Measurements from ENCODE around the gene NTM.
"Not testable (repeated sequence)": the region's sequence is repeated elsewhere in the genome, so short reads cannot be mapped to it uniquely, and the experiment has no call there.

NTM gene

DNA sequence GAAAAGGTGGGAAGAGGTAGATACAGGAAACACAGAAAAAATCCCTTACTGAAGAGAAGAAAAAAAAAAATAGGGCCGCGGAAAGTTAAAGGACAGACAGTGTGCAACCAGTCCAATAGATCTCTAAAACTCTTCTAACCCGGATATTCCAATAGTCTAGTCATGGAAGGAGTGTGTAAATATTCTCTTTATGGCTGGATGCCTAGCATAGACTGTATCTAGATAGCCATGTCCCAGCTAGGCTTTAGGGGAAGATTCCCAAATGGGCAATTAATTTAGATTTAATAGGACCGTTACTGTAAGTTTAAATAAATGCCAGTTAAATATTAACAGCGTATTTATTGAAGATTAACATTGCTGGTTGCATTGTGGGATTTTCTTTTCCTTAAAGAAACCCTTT, 532.7 kb downstream of the NTM start:
- no peak for DNase-seq

DNA sequence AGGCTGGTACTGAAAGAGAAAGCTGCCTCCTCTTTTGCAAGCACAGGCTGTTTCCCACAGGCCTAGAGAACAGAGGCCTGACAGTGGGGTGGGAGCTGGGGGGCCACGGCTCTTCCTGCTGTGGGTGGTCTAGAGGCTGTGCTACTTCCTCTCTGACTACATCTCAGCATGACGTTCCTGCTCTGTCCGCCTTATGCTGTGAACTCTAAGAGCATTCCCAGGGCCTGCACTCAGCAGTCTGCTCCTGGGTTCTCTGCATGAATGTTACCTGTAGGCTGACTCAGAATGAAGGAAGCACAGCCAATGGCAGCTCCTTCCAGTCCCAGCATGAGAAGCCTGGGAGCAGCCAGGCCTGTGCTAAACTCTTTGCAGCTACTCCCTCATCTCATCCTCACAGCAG, 534.3 kb downstream of the NTM start:
- DNase-seq: no peak

DNA sequence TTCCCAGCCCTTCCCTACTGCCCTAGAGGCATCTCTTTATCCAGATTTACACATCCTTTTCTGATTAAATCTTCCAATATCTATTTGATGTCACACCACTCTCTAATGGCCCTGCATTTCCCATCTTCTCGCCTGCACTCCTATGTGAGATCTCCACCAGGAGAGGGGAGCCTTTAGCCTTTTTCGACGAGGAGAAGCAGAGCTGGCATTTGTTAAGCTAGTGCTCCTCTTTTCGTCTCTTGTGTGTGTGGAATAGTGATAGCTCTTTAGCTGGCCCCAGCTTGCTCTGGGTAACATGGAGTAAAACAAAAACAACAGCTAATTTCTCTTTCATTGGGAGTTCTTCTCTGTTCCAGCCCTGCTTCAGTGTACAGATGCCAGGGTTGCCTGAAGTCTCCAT, 536.5 kb downstream of the NTM start:
- no peak for DNase-seq

DNA sequence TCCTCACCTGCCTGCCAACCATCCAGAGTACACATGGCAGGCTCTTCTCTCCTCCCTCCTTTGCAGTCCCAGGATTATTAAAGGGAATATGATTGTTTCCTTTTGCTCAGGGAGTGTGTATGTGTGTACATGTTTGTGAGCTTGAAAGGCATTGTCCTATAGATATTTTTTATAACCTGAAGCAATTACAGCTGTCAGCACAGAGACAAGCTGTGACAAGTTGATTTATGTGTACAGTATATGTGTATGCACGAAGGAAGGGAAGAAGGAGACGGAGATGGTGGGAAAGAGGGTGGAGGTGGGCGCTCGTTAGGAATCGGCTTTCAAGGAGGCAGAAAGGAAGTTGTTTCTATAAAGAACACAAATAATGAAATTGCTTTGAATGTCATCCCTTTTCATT, 537.0 kb downstream of the NTM start:
- DNase-seq: no peak

DNA sequence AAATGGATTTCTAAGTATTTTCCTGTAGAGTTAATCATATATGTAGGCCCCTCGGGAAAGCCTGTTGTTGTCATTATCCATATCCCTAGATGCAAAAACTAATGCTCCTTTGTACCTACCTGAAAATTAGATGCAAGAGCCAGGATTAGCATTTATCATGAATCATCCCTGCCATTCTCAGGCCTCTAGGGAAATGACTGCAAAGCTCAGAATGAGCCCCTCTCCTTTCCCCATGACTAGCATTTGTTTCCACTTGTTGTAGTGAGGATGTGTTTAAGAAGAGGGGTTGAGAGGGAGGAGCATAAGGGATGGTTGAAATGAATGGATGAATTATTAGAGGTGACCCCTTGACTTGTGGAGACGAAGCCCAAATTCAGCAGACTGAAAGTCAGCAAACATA, 537.9 kb downstream of the NTM start:
- no peak for DNase-seq

DNA sequence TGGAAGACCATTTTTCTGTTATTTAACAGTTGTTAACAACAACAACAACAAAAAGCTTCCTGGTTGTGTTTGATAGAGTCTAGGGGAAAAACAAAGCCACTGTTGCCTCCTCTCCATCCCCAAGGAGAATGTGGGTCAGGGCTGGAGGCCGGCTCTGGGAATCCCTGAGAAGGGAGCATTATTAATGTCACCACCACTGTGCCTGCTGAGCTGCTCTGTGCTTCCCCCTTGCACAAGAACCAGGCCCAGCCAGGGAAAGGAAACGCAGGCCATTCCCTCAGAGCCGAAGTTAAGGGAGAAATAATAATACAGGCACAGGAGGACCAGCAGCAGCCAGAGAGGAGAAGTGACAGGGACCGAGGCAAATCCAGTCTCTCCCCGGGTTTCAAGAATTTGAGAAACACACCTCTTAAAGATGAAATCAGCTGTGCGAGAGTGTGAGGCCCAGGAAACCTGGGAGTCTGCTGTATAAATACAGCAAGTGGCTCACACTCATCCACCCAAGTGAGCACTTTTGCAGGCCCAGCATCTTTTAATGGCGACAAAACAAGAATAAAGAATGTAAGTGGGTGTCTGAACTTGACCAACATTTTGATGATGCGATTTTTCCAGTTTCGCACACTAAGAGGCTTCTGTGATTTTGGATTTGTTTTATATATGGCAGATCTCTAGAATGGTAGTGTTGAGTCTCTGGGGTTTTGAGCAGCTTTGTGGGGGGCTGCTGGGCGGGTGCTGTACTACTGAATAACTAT, 539.2 kb downstream of the NTM start:
- no peak for DNase-seq

DNA sequence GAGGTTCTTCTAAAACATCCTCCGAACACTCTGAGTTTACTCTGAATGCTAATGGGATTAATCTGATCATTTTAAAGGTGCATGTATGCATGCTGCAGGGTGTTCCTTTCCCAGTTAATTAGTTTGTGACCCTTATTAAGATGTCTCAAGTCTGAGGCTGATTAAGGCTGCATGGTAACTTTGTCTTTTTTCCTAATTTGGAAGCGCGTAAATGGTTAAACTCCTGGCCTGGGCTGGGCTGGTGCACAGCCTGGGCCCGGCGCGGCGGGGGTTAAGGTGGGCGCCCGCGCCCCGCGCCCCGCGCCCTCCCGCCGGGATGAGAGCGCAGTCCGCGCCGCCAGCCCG, 539.7 kb downstream of the NTM start:
- no peak for DNase-seq

DNA sequence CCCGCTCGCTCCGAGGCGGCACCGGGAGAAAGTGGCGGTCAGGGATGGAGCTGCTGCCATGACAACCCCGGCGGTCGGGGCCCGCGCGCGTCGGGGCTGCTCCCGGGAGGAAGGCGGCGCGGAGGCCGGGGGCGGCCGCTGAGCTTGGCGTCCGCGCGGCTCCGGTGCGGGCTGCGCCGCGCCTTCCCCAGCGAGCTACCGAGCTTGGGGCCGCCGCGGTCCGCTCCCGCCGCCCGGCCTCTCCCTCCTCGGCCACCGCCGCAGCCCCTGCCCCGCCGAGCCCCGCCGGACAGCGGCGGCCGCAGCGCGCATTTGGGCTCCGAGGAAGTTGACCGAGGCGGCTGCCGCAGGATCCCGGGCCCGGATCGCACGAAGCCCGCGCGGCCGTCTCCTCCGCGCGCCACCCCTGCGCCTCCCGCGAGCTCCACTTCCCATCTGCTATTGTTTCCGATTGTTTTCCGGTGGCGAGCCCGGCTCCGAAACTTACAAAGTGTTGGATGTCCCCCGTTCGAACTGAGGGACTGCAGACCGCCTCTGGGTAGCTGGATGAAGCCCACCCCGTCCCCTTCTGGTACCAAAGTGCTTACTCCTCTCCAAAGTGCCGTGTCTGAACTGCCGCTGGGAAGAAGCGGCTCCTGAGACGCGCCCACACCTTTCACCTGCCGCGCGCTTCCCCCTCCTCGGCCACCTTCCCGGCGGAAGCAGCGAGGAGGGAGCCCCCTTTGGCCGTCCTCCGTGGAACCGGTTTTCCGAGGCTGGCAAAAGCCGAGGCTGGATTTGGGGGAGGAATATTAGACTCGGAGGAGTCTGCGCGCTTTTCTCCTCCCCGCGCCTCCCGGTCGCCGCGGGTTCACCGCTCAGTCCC, 540.3 kb downstream of the NTM start:
- no peak for DNase-seq

DNA sequence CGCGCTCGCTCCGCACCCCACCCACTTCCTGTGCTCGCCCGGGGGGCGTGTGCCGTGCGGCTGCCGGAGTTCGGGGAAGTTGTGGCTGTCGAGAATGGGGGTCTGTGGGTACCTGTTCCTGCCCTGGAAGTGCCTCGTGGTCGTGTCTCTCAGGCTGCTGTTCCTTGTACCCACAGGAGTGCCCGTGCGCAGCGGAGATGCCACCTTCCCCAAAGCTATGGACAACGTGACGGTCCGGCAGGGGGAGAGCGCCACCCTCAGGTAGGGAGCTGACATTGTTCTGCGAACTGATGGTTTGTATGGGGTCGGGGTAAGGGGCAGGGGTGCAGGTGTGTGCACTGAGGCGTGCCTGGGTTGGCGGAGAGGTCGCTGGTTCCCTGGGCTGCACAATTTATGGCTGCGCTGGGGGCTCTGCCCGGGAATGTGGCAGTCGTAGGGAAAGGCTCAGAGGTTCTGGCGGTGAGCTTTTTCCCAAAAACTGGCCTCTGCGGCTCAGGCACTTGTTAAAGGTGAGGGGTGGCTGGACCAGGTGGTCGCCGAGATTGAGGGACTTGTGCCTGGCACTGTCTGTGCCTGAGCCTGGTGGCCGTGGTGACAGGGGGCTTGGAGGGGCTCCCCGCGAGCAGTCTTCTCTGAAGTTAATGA, 541.1 kb downstream of the NTM start:
- DNase-seq: not testable (repeated sequence)

DNA sequence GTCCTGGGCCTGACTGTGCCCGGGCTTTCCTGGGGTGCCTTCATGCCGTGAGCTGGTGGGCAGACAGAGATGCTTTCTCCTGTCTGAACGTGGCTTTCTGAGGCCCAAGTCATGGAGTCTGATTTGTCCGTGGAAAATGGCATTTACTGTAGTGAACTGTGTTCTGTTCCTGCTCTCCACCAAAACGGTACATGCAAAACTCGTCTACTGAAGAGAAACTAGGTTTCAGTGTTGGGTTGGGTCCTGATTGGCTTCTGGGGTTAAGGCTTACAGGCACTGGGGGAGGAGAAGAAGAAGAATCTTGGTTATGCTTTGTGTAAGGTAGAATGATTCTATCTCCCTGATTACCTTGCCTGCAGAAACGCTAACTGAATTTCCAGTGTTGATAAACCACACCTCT, 541.7 kb downstream of the NTM start:
- no peak for DNase-seq

DNA sequence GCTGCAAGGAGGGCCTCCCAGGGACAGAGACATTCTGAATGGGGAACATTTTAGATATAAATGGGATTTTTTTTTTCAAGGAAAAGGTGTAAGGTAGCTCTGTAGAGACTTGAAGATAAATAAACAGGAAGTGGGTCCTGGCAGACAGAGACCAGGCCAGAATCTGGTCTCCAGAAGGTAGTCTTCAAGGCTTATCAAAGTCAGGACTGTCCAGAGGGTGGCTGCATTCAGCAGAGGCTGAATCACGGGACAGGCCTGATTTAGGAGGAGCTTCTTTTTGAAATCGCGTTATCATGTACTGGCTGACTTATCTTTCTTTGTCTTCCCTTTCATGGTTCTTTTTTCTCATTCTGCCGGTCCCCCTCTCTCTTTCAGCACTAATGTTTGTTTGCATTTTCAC, 542.9 kb downstream of the NTM start:
- no peak for DNase-seq

DNA sequence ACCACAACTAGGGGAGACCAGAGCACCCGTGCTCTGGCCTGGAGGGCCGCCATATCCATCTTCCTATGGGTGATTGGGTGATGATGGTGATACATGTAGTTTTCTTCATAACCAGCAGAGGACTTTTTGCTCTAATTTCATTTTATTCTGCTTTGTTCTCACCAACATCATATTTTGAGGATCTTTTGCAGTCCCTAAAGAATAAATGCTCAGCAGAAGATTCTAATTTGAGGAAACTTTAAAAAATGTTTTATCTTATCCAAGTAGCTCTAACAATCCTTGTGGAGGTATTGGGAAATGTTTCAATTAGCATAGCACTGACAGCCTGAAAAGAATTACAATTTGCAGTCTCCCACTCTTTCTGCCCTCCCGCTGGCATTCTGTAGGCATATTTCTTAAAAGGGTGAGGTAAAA, 544.0 kb downstream of the NTM start:
- DNase-seq: no peak

DNA sequence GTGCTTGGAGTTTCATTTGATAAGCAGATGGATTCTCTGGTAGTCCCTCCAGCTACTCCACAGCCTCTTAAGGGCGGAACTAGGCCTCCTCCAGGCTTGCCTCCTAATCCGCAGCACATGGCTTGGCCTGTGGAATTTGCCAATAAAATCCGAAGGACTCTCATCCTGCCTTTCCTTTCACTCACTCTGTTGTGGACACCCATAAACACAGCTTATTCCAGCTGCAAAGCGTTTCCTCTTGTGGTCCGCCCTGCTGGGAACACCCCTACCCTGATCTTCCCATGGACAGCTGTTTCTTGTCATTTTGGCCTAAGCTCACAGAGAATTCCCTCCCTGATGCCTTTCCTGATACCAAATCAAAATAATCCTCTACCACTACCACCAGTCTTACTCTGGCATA, 546.2 kb downstream of the NTM start:
- no peak for DNase-seq

DNA sequence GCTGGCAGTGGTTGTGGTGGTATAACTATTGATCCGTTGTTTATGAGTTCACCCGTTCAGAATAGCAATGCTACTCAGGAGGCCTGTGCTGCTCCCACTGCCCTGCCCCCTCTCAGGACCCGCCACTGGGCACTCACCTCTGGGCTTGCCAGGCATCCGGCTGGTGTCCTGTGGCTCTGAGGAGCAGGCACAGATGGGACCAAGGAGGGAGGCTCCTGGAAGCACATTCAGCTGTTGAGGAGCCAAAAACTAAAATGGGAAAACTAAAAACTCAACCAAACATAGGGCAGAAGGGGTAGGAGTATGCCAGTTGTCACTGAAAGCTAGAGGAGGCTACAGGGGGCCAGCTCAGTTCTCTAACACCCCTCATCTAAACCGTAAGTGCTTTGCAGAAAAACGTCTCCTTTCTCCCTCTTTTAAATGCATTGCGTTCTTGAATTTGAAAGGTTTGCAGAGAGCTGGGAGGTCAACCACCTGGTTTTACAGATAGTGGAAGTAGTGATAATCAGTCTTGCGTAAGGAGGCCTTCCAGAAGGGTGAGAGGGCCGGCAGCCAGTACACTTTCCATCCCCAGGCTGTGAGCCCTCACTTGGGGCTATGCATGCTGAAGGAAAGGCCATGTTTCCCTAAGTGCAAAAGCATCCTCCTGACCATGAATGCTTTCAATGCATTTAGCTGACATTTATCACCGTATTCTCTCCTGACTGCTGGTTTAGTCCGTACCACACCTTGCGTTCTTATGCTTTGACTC, 547.4 kb downstream of the NTM start:
- DNase-seq: no peak

DNA sequence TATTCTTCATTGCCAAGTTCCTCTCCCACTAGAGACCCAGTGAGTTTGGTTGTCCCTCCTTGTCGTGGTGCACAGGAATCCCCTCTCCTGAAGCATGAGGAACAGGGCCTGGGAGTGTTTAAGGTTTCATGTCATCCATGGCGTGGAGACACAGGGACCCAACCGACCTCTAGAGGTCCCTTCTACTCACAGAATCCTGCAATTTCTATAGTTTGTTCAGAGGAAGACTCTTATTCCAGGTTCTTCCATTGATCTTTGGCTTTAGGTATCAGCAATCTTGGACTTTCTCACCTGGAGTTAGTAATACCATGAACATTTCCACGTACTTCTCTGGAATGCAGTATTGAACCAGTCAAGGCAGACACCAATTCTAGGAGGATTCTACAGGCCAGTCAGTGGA, 548.2 kb downstream of the NTM start:
- no peak for DNase-seq

DNA sequence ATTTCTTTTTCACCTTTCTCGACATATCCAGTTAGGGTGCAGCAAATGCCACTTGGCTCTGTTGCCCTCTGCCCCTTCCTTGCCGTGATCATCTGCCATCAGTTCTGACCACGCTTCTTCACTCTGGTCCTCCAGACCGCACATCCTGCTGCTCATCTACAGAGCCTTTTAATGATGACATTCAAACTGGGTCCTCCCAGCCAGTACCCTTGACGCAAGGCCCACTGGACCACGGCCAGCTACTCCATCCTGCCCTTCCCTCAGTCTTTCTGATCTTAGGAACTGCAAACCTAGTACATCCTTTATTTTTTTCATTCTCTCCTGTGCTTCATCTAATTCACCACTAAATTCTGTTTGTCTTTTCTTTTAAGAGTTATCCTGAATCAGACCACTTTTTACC, 551.8 kb downstream of the NTM start:
- no peak for DNase-seq

DNA sequence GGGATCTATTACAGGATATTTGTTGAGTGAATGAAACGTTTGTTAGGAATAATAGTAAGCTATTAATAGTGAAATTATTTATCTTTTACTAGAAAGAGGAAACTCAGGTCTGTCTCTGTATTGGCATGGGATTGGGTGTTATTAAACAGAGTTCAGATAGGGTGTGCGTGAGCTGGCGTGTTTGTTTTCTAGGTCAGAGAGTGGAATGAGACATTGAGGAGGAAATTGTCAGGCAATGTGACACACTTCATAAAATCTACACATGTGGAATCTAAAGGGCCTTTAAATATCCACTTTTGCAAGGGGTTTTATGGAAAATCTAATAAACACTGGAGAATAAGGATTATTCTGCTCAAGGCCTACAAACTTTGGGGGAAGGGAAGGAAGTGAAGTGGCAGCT, 552.9 kb downstream of the NTM start:
- no peak for DNase-seq

DNA sequence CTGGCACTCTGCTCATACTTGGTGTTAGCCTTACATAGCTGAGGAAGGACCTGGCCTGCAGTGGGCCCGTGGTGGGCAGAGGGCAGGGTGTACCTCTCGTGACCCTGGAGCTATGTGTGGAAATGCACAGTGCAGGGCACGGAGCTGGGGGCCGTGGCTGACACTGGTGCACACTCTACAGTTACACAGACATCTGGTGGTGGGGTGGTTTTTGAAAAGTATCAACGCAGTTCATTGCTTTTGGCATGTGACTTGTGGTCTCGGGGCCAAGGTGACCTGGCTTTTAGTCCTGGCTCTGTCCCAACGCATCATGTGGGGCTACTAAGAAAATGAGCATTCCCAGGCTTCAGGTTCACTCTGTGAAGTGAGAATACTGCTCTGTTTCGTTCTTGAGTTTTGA, 553.6 kb downstream of the NTM start:
- no peak for DNase-seq

DNA sequence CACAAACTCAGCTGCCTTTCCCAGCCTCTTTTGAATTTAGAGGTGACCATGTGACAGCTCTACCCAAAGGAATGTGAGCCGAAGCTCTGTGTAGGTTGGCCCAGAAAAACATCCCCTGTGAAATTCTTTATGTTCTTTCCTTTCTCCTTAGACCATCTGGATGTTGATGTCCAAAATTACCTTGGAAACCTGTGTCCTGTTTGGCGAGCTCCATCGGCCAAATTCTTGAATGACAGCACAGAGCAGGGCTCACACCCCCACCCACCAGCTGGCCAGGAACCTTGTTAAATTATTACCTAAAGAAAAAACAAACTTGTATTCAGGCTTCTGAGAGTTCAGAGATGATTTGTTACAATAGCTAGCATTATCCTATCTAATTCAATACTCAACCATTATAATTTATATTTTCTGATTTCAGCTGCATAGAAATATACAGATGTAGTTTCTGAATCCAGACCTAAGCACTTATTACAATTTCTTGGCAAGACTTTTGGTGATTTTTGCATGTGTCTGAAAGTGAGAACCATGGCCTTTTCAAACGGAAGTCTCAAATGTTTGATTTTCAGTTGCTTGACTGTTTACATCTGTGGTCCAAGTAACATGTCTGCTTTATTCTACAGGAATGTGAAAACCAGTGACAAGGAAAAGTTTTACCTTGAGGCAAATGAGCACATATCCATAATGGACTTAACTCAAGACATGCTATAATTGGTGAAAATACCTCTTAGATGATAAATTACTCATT, 554.2 kb downstream of the NTM start:
- DNase-seq: no peak

DNA sequence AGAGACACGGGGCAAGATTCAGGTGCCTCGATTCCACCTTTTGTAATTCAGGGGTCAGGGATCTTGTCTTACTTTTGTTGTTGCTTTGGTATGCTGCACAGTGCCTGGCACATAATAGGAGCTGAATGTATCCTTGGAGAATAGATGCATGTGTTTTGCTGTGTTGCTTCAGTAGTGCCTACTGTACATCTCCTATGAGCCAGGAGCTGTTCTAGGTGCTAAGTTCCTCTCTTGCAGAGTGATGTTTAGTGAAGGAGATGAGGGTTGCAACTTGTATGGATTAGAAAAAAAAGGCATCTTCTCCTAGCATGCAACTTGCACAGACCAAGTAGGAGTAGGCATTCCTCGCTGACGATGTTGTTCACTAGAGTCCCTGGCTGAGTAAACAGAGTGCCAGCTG, 555.4 kb downstream of the NTM start:
- DNase-seq: no peak

DNA sequence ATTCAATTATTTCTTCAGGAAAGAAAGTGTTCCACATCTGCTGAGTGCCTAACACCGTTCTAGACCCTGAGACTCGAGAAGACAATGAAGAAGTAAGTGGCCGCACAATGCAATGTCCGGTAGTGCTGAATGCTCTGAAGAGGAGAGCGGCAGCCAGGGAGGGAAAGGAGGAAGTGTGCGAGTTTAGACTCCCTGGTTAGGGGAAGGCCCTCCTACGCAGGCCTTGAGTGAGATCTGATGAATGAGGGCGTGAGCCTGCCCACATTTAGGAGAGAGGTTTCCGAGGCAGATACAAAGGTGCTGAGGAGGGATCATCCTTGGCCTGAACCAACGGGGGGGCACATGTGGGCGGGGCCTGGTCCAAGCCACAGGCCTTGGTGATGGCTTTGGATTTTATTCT, 558.6 kb downstream of the NTM start:
- no peak for DNase-seq

DNA sequence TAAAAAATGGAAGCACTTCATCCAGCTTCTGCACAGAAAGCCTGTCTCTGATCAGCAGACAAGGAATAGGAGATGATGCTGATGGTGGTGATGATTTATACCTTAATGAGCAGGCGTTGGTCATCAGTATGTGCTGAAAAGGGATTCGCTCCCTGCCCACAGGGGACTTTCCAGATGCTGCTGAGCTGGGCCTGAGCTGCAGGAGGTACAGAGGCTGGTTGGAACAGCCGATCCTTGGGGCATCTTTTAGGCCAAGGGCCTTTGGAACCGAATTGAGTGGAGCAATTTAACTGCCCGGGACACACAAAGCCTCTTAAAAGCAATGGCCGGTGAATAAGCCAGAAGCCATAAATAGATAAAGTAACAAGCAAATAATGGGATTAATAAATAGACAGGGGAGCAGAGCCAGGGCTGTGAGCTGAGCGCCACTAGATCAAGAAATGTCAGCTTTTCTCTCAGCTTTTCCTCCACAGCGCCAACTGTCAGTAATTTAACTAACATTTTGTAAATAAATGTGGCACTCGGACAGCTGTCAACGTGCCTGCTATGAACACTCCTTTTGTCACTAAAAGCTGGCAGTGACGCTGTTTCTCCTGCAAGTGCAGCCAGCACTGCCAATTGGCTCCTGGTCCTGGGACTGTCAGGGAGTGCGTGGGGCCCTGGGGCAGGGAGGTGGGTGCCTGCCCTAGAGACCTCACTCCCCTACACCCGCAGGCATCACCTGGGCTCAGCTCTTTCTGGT, 562.3 kb downstream of the NTM start:
- no peak for DNase-seq

All from effector CD8-positive, alpha-beta T cell (primary cell).